T47D (cell line): ENCODE measurements around the gene ZNF608.
A peak's percentile ranks its signal among the peaks of the same experiment; 100 is the strongest.

Source experiments
- DNase-seq, 2 experiments: peaks; one replicate each; pipeline versions ENCODE4 v3.0.0 to v3.0.0-alpha.2; 2011 to 2012; ENCODE audit warnings: low read depth in 1 of 2, low spot score in 1 of 2
- JUND ChIP-seq: IDR thresholded peaks from 2 replicates; pipeline ENCODE4 v1.6.1; 2012; ENCODE audit warnings: low read depth
- in situ Hi-C: cut with HindIII; loops from 2 replicates; pipeline ENCODE4 v1.10.0; 2016; ENCODE audit warnings: low sequenced_read_pairs, low pct_unique_long_range_greater_than_20kb

The ZNF608 gene

GRCh38 chr5:124747791-124748686 is 1.6 kb upstream of the ZNF608 start:
- no peak for TF ChIP-seq JUND
- no peak for DNase-seq
- in situ Hi-C loops: no loop called here

GRCh38 chr5:124746916-124747790 is 714 bp upstream of the ZNF608 start:
- peak; percentile 52 to 90 for DNase-seq
- TF ChIP-seq JUND: no peak
- in situ Hi-C loops: no loop called here

- no peak for TF ChIP-seq JUND
- no peak for DNase-seq
- in situ Hi-C loops: no loop called here
These were observed 1.2 kb downstream of the ZNF608 start for GRCh38 chr5:124745007-124745927.

- TF ChIP-seq JUND: no peak
- in situ Hi-C loops: no loop called here
- no peak for DNase-seq
These were observed 2.1 kb downstream of the ZNF608 start for GRCh38 chr5:124744170-124744971.

GRCh38 chr5:124743602-124744169 is 2.8 kb downstream of the ZNF608 start:
- DNase-seq: no peak
- in situ Hi-C loops: no loop called here
- no peak for TF ChIP-seq JUND

- in situ Hi-C loops: no loop called here
- no peak for TF ChIP-seq JUND
- no peak for DNase-seq
These were observed 3.3 kb downstream of the ZNF608 start for GRCh38 chr5:124742983-124743601.

GRCh38 chr5:124742521-124742920 is 3.9 kb downstream of the ZNF608 start:
- in situ Hi-C loops: no loop called here
- no peak for DNase-seq
- no peak for TF ChIP-seq JUND

- no peak for TF ChIP-seq JUND
- peak in 1 of 2 experiments; percentile 41 for DNase-seq
- in situ Hi-C loops: no loop called here
These were observed 4.5 kb downstream of the ZNF608 start for GRCh38 chr5:124741711-124742496.

- no peak for TF ChIP-seq JUND
- no peak for DNase-seq
- in situ Hi-C loops: no loop called here
These were observed 5.4 kb downstream of the ZNF608 start for GRCh38 chr5:124740991-124741583.

- DNase-seq: no peak
- TF ChIP-seq JUND: no peak
- in situ Hi-C loops: no loop called here
These were observed 6.4 kb downstream of the ZNF608 start for GRCh38 chr5:124740071-124740470.
